ENCODE data around the gene EHD1.

GRCh38 chr11:64914123-64914522, 35.7 kb upstream of the EHD1 start:
- TF ChIP-seq CTCF (IDR thresholded peaks at IDR 0.05; ENCODE audit: control extremely low read depth in 1 of 3, insufficient read depth in 1 of 3, low read depth in 1 of 3, low read length in 3 of 3) (no peak), MAX (IDR thresholded peaks at IDR 0.05) (no peak), POLR2A (IDR thresholded peaks at IDR 0.05; ENCODE audit: control extremely low read depth in 1 of 2, low read depth in 2 of 2, low read length in 2 of 2) (no peak), CTBP2 (IDR thresholded peaks at IDR 0.05; ENCODE audit: borderline replicate concordance, insufficient read depth, insufficient read length, low read length) (no peak)
